HL-60 (cell line): ENCODE results near the gene CARD9.

Source experiments
- DNase-seq, 2 experiments: peaks; one replicate each; pipeline ENCODE4 v3.0.0-alpha.2; 2010 to 2020; ENCODE audit warnings: low read depth in 1 of 2, low spot score in 1 of 2
- H3K27ac ChIP-seq: fragments of 250-450 bp; sonication (Bioruptor Pico); replicated peaks from 2 replicates; pipeline ENCODE4 v1.5.1; 2020; ENCODE audit warnings: mild to moderate bottlenecking, moderate library complexity
- H3K27me3 ChIP-seq: fragments of 250-450 bp; sonication (Bioruptor Pico); 2 replicates; pipeline ENCODE4 v1.5.1; 2021; ENCODE audit warnings: mild to moderate bottlenecking, moderate library complexity; ENCODE audit not compliant: insufficient read depth, poor library complexity, severe bottlenecking
- H3K4me3 ChIP-seq: replicated peaks from 2 replicates; pipeline ENCODE4 v1.5.1; 2011; ENCODE audit warnings: mild to moderate bottlenecking, control low read depth, low read length; ENCODE audit not compliant: insufficient read depth
- GABPA ChIP-seq: IDR thresholded peaks from 2 replicates; pipeline ENCODE4 v1.6.1; 2012; ENCODE audit warnings: low read depth
- POLR2AphosphoS5 ChIP-seq: IDR thresholded peaks from 2 replicates; pipeline ENCODE4 v1.6.1; 2012; ENCODE audit warnings: low read depth
- REST ChIP-seq: IDR thresholded peaks from 2 replicates; pipeline ENCODE4 v1.6.1; 2012; ENCODE audit warnings: low read depth; ENCODE audit not compliant: insufficient replicate concordance
- SPI1 ChIP-seq: IDR thresholded peaks from 2 replicates; pipeline ENCODE4 v1.6.1; 2012; ENCODE audit warnings: low read depth, mild to moderate bottlenecking, borderline replicate concordance
- TF ChIP-seq, protein P1 (sequence below): IDR thresholded peaks from one replicate; pipeline ENCODE4 v1.5.1; 2011; ENCODE audit warnings: low read length, control low read depth, inconsistent platforms; ENCODE audit not compliant: insufficient read depth

CARD9 gene

DNA sequence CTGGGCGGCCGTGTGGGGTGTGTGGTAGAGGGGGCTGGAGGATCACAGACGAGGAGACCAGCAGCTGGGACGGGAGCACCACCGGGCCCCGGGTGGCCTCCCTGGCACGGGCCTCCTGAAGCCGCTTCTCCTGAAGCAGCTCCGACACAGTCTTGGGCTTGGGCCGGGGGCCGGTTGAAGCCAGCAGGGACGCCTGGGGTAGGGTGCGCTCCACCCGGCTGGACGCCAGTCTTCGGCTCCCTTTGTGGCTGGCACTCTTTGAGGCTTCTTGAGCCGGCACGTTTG lies 5.5 kb upstream of the CARD9 start:
- Histone ChIP-seq H3K27ac (no peak overlapping the region; the same call in none of the 2 replicates), H3K4me3 (no peak overlapping the region), H3K27me3 (no peaks in the 10 kb centered on the region)
- TF ChIP-seq GABPA, result no peak
- TF ChIP-seq, protein P1, sequence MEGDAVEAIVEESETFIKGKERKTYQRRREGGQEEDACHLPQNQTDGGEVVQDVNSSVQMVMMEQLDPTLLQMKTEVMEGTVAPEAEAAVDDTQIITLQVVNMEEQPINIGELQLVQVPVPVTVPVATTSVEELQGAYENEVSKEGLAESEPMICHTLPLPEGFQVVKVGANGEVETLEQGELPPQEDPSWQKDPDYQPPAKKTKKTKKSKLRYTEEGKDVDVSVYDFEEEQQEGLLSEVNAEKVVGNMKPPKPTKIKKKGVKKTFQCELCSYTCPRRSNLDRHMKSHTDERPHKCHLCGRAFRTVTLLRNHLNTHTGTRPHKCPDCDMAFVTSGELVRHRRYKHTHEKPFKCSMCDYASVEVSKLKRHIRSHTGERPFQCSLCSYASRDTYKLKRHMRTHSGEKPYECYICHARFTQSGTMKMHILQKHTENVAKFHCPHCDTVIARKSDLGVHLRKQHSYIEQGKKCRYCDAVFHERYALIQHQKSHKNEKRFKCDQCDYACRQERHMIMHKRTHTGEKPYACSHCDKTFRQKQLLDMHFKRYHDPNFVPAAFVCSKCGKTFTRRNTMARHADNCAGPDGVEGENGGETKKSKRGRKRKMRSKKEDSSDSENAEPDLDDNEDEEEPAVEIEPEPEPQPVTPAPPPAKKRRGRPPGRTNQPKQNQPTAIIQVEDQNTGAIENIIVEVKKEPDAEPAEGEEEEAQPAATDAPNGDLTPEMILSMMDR, result no peak
- TF ChIP-seq REST, result no peak
- TF ChIP-seq SPI1, result no peak
- no peak for TF ChIP-seq POLR2AphosphoS5
- DNase-seq, result no peak

GRCh38 chr9:136378170-136379002 lies 4.9 kb upstream of the CARD9 start:
- Histone ChIP-seq H3K4me3 (peak overlapping the region; percentile 24), H3K27ac (peak overlapping the region; percentile 88), H3K27me3 (no peaks in the 10 kb centered on the region)
- TF ChIP-seq SPI1 (no peak), POLR2AphosphoS5 (peak; percentile 1; the same call in 1 of the 2 replicates)
- no peak for DNase-seq

DNA sequence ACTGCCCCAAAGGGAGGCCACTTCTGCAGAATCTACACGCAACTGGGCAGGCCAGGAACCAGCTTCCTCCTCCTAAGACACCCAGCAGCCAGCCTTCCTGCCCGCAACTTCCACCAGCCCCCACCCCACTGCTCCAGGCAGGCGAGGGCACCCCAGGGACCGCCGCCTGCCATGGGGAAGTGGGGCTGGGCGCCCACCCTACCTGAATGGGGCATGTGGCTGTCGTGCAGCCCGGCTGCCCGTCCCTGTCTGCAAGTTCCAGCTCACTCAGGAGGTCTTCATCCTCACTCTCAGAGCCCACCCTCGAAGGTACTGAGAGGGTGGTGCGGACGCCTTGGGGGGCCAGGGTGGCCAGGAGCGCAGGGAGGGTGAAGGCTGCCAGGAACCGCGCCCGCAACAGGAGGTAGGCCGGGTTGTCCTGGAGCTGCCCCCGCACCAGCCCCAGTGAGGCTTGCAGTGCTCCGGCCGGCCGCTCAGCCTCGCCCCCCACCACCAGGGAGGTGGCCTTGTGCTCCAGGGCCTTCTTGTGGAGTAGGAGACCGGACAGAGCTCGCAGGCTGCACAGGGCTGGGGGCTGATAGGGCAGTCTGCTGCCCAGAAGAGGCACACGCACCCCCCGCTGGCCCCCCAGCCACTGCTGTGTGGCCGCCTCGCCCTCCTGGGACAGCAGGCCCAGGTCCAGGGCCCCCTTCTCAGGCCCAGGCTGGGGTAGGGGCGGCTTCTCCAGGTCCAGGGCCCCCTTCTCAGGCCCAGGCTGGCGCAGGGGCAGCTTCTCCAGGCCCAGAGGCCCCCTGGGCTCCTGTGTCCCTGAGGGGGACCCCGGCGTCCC lies 4.1 kb upstream of the CARD9 start:
- Histone ChIP-seq H3K27ac (peak overlapping the region; percentile 88), H3K27me3 (no peaks in the 10 kb centered on the region), H3K4me3 (peak overlapping the region; percentile 24)
- DNase-seq, result peak; percentile 90 to 94
- TF ChIP-seq REST (no peak), SPI1 (peak; percentile 82), POLR2AphosphoS5 (peak; percentile 77)

- Histone ChIP-seq H3K27me3 (no peaks in the 10 kb centered on the region), H3K4me3 (no peak overlapping the region; the same call in 1 of the 2 replicates), H3K27ac (peak overlapping the region; percentile 88)
- TF ChIP-seq GABPA, result no peak
- no peak for DNase-seq
Observed at GRCh38 chr9:136376457-136376856, 3.0 kb upstream of the CARD9 start.

DNA sequence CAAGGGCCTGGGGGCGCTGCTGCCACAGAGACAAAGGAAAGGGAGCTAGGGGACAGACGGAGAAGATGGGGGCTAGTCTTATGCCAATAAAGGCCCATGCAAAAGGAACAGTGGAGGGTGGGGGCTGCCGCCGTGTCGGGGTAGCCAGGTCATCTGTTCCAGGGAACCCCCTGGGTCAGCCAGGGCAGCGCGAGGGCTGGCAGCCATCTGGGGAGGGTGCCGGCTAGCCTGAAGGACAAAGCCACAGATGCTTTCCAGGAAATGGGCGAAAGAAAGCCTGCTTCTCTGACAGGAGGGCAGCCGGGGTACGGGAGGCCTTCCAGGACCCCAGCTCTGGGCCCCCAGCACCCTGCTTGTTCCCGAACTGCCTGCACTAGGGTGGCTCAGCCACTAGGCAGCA lies 1.6 kb upstream of the CARD9 start:
- TF ChIP-seq GABPA (no peak), REST (no peak), SPI1 (no peak), POLR2AphosphoS5 (no peak; the same call in 1 of the 2 replicates)
- TF ChIP-seq, protein P1, result no peak
- H3K4me3 ChIP-seq, result no peak overlapping the region
- H3K27ac ChIP-seq, result peak overlapping the region; percentile 91
- no peak for DNase-seq
- H3K27me3 ChIP-seq, result no peaks in the 10 kb centered on the region
